ENCODE data around the gene N4BP2L1. TPM values are rescaled to one million over a fixed set of nuclear protein-coding genes. Genes with fewer than 3 reads are reported as not detected.

Gene N4BP2L1
- total and polyA plus RNA-seq, 2 of the 8 experiments (the other 6 are each of a cell fraction or from before 2014, with no cell fraction given) = 1.3 to 3.1 TPM

GRCh38 chr13:32417995-32418394 is 9.9 kb downstream of the N4BP2L1 start (continued):
- no peak for TF ChIP-seq BACH1 (IDR thresholded peaks at IDR 0.05; ENCODE audit: low read length)
- no peak for TF ChIP-seq PHF8 (conservative IDR thresholded peaks at IDR 0.05; ENCODE audit: low read depth, low read length)
- no peak for TF ChIP-seq CEBPB (IDR thresholded peaks at IDR 0.05; ENCODE audit: low read depth, low read length)
- TF ChIP-seq CTCF (IDR thresholded peaks at IDR 0.05; ENCODE audit: control extremely low read depth in 1 of 3, insufficient read depth in 1 of 3, low read depth in 1 of 3, low read length in 3 of 3) = no peak
- TF ChIP-seq EP300 (IDR thresholded peaks at IDR 0.05; ENCODE audit: borderline replicate concordance in 1 of 2, low read depth in 2 of 2, low read length in 2 of 2) = no peak

Measured in H1 (cell line).